ENCODE results near the gene U2AF2.

U2AF2 gene

DNA sequence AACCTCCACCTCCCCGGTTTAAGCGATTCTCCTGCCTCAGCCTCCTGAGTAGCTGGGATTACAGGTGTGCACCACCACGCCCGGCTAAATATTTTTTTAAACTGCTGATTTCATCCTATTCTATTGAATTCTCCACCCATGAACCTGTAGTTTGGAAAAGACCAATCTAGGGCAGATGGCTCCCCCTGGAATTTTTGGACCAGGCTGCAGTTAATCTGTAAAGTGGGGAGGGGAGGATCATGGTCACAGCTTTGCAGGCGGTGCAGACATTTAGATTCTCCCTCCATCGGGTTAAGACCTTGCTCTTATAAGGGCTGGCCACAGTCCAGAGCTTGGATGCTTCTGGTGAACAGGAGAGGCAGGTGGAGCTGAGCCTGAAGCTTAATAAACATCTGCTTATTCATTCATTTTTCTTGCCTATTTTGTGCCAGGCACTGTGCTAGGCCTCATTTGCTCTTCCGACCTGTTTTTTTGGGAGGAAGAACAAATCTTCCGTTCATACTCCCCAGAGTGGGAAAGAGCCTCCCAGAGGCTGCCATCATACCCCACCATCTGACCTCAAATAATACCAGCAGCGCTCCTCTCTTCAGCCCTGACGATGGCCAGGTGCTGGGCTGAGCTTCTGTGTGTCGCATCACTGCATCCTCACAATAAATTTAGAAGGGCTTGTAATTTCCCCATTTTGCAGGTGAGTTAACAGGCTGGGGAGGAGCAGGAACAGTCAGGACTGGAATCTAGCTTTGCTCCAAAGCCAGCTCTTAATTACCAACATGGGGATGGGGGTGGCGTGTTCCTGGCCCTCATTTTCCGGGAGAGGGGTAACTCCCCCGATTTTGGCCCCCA, 7.7 kb upstream of the U2AF2 start:
- in situ Hi-C loops (cut with HindIII; ENCODE audit: low sequenced_read_pairs): no loop called here
- TF ChIP-seq, protein P1, sequence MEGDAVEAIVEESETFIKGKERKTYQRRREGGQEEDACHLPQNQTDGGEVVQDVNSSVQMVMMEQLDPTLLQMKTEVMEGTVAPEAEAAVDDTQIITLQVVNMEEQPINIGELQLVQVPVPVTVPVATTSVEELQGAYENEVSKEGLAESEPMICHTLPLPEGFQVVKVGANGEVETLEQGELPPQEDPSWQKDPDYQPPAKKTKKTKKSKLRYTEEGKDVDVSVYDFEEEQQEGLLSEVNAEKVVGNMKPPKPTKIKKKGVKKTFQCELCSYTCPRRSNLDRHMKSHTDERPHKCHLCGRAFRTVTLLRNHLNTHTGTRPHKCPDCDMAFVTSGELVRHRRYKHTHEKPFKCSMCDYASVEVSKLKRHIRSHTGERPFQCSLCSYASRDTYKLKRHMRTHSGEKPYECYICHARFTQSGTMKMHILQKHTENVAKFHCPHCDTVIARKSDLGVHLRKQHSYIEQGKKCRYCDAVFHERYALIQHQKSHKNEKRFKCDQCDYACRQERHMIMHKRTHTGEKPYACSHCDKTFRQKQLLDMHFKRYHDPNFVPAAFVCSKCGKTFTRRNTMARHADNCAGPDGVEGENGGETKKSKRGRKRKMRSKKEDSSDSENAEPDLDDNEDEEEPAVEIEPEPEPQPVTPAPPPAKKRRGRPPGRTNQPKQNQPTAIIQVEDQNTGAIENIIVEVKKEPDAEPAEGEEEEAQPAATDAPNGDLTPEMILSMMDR (IDR thresholded peaks at IDR 0.05; ENCODE audit: low read depth, low read length, missing control alignments): no peak
- H3K4me3 ChIP-seq (ENCODE audit: low read depth, low read length): peak overlapping the region; percentile 76
- no peak for DNase-seq (ENCODE audit: low read depth)

DNA sequence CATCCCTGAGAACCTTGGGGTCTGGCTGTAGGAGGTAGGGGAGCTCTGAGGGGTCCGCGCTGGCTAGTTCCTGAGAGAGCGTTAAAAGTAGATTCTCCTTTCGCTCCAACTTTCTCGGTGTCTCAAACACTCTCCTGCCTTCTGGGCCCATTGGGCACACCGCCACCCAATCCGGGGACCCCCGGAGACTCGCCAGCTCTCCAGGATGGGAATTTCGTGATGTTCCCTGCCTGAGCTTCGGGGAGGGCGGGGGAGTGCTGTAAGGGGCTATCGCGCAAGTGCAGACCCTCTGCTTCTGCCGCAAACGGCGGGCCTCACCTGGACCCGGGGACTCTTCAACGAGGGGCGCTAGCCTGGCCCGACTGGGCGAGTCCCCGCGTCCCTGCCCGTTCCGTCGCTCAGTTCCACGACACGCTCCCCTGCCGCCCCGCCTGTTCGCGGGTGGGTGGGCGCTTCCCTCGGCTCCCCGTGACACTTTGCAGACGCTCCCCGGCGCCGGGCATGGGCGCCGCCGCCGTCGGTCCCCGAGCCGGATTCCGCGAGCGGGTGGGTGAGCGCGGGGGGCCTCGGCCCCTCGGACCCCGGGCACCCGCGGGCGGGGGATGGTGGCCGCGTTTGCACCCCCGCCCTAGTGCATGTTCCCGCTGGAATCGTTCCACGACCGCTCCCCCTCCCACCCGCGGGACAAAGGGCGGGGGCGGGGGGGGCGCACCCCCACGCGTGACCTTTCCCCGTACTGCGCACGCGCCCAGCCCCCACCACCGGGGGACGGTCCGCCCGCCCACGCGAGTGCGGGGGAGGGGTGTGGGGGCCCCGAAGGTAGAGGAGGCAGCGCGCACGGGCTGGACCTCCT, 6.9 kb upstream of the U2AF2 start, which contains the start of gene CCDC106:
TSS of gene CCDC106 (plus strand) at position 481 of the 853 bp plus-strand sequence. CDS start 835 bp downstream, outside the sequence.
- DNase-seq (ENCODE audit: low read depth): no peak
- TF ChIP-seq, protein P1 (IDR thresholded peaks at IDR 0.05; ENCODE audit: low read depth, low read length, missing control alignments): no peak
- H3K4me3 ChIP-seq (ENCODE audit: low read depth, low read length): peak within 1 kb of the TSS; percentile 76
- in situ Hi-C loops (cut with HindIII; ENCODE audit: low sequenced_read_pairs): no loop called here

DNA sequence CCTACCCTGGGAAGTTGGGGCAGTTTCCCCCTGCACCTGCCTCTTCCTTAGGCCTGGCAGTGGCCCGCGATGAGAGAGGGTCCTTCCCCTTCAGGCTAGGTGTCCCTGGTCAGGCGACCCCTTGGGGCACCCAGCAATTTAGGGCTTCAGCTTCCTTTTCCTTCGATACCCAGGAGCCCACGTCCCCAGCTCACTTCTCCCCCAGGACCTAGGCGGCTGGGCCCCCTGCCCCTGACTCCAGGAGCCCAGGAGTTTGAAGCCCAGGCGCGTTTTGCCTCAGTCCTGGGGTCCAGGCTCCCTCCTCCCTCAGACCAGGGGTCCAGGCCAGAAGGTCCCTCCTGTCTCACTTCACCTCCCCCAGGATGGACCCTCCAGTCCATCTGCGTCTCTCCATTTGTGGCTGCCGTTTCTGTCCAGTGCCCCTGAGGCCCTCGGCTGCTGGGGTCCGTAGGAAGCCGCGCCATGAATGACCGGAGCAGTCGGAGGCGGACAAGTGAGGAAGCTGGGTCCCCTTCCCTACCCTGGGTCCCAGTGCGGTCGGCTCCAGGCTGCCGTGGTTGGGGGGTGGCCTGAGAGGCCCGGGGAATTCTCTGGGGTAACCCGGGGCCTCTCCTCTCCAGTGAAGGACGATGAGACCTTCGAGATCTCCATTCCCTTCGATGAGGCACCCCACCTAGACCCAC, 6.1 kb upstream of the U2AF2 start:
- in situ Hi-C loops (cut with HindIII; ENCODE audit: low sequenced_read_pairs): no loop called here
- DNase-seq (ENCODE audit: low read depth): no peak
- H3K4me3 ChIP-seq (ENCODE audit: low read depth, low read length): peak overlapping the region; percentile 76
- TF ChIP-seq, protein P1 (IDR thresholded peaks at IDR 0.05; ENCODE audit: low read depth, low read length, missing control alignments): no peak

DNA sequence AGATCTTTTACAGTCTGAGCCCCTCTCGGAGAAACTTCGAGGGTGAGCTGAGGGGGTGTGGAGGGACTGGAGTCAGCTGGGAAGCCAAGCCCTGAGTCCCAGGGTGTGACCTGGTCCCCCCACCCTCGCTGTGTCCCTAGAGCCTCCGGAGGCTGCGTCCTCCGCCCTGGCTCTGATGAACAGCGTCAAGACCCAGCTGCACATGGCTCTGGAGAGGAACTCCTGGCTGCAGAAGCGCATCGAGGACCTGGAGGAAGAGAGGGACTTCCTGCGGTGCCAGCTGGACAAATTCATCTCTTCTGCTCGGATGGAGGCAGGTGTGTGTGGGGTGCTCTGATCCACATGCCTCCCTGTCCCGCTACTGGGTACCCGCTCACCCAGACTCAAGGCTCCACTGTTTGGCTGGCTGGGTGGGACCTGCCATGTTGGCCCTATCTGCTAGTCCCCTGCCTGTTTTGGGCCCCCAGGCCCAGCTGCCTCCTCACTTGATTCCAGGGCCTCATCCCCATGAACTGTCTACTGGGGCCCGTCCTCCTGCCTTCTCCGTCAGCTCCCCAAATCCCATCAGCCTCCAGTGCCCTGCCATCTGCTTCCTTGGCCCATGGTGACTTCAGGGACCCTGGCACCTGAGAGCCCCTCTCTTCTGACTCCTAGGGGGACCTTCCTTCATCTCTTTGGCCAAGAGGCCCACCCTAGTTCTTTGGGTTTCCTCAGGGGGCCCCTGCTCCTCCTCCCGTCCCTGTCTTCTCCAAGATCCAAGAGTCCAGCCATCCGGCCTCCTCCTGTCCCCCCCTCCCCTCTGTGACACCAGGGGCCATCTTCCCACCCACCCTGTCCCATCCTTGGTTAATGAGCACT, 5.3 kb upstream of the U2AF2 start:
- DNase-seq (ENCODE audit: low read depth): no peak
- peak overlapping the region; percentile 76 for H3K4me3 ChIP-seq (ENCODE audit: low read depth, low read length)
- in situ Hi-C loops (cut with HindIII; ENCODE audit: low sequenced_read_pairs): no loop called here
- TF ChIP-seq, protein P1 (IDR thresholded peaks at IDR 0.05; ENCODE audit: low read depth, low read length, missing control alignments): no peak

DNA sequence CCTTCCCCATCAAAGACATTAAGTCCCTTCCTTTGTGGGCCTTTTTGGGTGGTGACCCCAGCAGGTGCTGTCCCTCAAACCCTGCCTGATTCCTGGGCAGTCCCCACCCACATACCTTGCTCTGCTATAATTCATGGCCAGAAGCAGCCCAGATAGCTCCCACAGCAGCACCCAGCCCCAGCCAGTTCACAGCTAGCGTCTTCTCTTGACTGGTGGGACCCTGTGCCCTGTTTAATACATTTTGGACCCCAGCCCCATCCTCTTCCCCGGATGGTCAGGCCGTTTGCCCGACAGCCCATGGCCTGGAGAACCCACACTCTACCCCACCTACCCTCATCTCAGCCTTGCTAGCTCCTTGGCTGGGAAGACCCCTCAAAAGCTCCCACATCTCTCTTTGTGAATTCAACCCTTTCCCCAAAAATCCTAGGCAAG, 4.7 kb upstream of the U2AF2 start:
- H3K4me3 ChIP-seq (ENCODE audit: low read depth, low read length): no peak overlapping the region
- no peak for DNase-seq (ENCODE audit: low read depth)
- TF ChIP-seq, protein P1 (IDR thresholded peaks at IDR 0.05; ENCODE audit: low read depth, low read length, missing control alignments): no peak
- in situ Hi-C loops (cut with HindIII; ENCODE audit: low sequenced_read_pairs): no loop called here

Data from astrocyte of the cerebellum (primary cell).